ENCODE measurements around the gene MTAP.

DNA sequence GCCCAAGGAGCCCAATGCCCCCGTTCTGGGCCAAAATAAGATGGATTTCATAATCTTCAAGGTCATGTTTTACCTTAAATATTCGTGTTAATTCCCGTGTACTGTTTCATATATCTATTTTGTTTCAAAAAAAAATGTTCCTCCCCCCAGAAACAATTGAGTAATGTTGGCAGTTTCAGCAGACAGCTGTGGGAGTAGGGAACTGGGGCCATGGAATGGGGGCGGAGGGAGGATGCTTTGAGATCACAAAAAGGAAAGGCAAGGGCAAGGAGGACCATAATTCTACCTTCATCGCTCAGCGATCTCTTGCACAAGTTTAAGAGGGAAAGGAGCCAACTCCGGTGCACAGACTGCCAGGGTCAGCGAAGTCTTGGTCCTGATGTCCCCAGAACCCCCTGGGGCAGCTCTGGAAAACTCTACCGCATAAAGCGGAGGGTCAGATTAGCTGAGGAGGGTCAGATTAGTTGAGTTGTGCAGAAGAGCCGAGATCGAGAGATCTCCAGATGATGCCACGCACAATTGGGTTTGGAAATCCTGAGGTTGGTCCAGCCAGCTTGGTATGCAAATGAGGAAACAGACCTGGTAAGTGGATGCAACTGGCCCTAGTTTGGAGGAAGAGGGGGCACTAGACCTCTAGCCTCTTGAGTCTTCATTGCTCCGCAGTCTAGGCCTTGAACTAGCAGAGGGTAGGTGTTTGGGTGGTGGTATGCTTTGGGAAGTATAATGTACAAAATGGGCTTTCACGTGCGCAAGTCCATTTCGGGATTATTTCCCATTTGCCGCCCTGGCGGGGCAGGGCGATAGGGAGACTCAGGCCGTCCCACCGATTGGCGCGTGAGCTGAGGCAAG, 167.7 kb downstream of the MTAP start:
- TF ChIP-seq, protein P1, sequence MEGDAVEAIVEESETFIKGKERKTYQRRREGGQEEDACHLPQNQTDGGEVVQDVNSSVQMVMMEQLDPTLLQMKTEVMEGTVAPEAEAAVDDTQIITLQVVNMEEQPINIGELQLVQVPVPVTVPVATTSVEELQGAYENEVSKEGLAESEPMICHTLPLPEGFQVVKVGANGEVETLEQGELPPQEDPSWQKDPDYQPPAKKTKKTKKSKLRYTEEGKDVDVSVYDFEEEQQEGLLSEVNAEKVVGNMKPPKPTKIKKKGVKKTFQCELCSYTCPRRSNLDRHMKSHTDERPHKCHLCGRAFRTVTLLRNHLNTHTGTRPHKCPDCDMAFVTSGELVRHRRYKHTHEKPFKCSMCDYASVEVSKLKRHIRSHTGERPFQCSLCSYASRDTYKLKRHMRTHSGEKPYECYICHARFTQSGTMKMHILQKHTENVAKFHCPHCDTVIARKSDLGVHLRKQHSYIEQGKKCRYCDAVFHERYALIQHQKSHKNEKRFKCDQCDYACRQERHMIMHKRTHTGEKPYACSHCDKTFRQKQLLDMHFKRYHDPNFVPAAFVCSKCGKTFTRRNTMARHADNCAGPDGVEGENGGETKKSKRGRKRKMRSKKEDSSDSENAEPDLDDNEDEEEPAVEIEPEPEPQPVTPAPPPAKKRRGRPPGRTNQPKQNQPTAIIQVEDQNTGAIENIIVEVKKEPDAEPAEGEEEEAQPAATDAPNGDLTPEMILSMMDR (conservative IDR thresholded peaks at IDR 0.05), result no peak
- no peak for TF ChIP-seq EZH2 (IDR thresholded peaks at IDR 0.05; ENCODE audit: low read depth)
